ENCODE measurements around the gene DRAXIN.

DRAXIN gene

DNA sequence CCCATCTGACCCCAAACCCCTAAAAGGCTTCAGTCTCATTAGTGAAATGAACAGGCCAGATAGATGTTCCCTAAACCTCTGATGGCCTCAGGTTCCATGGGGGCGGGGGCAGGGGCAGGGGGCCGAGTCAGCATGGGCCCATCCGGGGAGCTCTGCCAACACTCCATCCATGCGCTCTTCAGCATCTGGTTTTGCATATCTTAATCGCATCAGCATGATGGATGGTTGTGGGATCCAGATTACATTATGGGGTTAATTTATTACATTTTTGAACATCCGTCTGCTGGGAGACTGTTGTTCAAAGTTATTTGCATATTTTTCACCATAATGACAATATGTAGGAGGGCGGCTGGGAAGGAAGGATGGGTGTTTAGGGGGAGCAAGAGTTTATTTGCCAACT, 7.4 kb upstream of the DRAXIN start:
- DNase-seq (ENCODE audit: low read depth, low spot score): no peak
- TF ChIP-seq, protein P1, sequence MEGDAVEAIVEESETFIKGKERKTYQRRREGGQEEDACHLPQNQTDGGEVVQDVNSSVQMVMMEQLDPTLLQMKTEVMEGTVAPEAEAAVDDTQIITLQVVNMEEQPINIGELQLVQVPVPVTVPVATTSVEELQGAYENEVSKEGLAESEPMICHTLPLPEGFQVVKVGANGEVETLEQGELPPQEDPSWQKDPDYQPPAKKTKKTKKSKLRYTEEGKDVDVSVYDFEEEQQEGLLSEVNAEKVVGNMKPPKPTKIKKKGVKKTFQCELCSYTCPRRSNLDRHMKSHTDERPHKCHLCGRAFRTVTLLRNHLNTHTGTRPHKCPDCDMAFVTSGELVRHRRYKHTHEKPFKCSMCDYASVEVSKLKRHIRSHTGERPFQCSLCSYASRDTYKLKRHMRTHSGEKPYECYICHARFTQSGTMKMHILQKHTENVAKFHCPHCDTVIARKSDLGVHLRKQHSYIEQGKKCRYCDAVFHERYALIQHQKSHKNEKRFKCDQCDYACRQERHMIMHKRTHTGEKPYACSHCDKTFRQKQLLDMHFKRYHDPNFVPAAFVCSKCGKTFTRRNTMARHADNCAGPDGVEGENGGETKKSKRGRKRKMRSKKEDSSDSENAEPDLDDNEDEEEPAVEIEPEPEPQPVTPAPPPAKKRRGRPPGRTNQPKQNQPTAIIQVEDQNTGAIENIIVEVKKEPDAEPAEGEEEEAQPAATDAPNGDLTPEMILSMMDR (IDR thresholded peaks at IDR 0.05; ENCODE audit: insufficient read depth, low read length, missing control alignments): no peak
- POLR2A ChIA-PET: no interaction called here
- H3K4me3 ChIP-seq (ENCODE audit: low read depth, low read length): no peak overlapping the region
- CTCF ChIA-PET: interaction anchor here (3.1 kb wide), 1 partner anchor 20 kb away, joined by 27 read pairs; the partner anchor contains the start of gene FBXO6

DNA sequence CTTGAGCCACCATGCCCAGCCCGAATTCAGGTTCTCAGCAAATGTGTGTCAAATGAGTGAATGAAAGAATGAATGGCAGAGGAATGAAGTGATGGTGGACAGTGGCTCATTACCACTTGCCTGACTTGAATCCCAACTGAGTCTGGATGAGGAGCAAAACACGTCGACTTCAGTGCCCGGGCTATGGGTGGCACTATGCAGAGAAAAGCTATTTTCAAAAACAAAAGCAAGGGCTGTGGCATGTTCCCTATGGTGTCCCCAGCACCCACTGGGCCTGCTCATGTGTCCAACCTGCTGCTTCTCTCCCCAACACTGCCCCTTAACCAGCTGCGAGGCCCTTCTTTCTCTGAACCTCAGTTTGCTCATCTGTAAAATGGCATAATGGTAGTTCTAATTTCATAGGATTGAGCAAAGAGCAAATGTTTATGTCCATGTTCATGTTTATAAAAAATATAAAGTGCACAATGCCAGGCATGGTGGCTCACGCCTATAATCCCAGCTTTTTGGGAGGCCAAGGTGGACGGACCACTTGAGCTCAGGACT, 6.2 kb upstream of the DRAXIN start:
- TF ChIP-seq, protein P1 (IDR thresholded peaks at IDR 0.05; ENCODE audit: insufficient read depth, low read length, missing control alignments): no peak
- ChIA-PET CTCF (interaction anchor here (1.0 to 3.1 kb wide), 4 partner anchors 8 to 648 kb away, joined by 3 to 12 read pairs (median 5); partner anchors contain the start of gene FBXO6), POLR2A (no interaction called here)
- DNase-seq (ENCODE audit: low read depth, low spot score): no peak
- H3K4me3 ChIP-seq (ENCODE audit: low read depth, low read length): no peak overlapping the region

DNA sequence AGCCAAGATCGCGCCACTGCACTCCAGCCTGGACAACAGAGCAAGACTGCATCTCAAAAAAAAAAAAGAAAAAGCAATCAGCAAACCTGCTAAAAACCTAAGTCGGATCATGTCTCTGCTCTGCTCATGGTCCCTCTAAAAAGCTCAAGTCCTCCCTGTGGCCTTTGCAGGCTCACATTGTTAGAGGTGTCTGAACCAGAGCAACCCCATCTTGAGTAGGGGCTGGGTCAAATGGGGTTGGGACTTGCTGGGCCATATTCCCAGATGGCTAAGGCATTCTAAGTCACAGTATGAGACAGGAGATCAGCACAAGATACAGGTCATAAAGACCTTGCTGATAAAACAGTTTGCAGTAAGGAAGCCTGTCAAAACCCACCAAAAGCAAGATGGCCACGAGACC, 3.0 kb upstream of the DRAXIN start:
- CTCF ChIA-PET: no interaction called here
- no peak overlapping the region for H3K4me3 ChIP-seq (ENCODE audit: low read depth, low read length)
- POLR2A ChIA-PET: no interaction called here
- TF ChIP-seq, protein P1 (IDR thresholded peaks at IDR 0.05; ENCODE audit: insufficient read depth, low read length, missing control alignments): no peak
- no peak for DNase-seq (ENCODE audit: low read depth, low spot score)

DNA sequence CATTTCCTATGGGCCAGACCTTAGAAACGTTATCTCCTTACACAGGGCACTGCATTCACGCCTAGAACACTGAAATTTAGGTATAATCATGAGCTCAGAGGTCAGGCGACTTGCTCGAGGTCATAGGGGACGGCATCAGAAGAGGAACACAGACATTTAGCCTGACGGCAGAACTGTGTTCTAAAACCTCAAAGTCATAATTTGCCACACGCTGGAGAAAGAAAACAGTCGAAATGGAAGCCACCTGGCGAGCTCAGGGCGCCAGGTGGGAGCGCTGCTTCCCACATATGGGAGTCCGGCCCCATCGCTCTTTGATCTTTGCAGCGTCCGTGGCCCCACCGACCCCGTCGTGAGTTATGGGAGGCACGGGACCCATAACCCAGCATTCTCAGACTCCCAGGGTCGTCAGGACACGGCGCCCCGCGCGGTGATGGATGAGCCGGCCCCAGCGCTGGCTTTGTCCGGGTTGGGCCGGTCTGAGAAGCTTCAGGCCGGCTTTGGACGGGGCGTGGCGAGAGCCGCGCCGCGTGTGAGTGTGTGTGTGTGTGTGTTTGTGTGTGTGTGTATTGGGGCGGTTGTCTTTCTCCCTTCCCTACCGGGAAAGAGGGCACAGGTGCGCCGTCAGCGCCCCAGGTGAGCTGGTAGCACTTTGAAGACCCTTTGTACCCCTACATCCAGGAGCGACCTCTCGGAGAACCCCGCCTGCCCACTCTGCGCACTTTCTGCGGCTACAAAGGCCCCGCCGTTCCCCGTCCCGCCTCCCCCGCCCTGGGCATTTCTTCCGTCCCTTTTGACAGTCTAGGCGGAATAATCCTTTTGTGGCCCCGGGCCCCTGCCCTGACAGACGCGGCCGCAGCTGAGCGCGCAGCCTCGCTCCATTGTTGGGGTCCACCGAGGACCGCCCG, 861 bp upstream of the DRAXIN start:
- DNase-seq (ENCODE audit: low read depth, low spot score): no peak
- no peak overlapping the region for H3K4me3 ChIP-seq (ENCODE audit: low read depth, low read length)
- POLR2A ChIA-PET: no interaction called here

DNA sequence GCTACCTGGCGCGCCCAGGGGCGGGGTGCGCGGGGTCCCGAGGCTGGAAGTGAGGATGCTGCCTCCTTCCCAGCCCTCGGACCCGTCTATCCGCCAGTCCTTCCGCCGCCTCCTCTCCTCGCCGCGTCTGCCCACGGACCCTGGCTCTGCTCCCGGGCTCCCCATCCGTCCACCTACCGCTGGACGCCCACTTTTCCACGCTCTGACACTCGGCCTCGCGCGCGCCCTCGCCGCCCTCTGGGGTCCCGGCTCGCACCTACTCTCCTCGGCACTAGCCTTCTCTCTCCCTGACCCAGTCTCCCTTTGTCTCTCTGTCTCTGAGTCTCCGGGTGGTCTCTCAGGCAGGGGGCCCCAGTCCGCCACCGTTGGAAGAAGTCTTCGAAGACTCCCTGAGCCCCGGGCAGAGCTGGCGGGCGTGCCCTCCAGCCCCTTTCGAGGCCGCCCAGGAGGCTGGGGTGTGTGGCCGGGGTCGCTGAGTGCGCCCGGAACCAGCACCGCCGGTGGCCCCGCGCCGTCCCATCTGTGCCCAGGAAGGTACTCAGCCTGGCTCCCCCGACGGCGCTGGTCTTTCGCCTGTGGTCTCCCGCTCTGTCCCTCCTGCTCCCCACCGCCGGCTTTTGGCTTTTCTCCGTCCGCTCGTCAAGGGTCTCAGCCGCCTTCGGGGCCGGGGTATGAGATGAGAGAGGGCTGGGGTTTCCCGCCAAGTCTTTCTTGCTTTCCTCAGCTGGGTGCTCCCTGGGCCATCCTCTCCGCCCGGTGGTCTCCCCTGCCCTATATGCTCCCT, 610 bp downstream of the DRAXIN start:
- no peak overlapping the region for H3K4me3 ChIP-seq (ENCODE audit: low read depth, low read length)
- DNase-seq (ENCODE audit: low read depth, low spot score): no peak
- TF ChIP-seq, protein P1 (IDR thresholded peaks at IDR 0.05; ENCODE audit: insufficient read depth, low read length, missing control alignments): no peak
- ChIA-PET POLR2A (interaction anchor here (0.7 kb wide), 1 partner anchor 111 kb away, joined by 3 read pairs; no protein-coding TSS in a partner anchor), CTCF (no interaction called here)

More for the DNA sequence above, 861 bp upstream of the DRAXIN start:
- TF ChIP-seq, protein P1 (IDR thresholded peaks at IDR 0.05; ENCODE audit: insufficient read depth, low read length, missing control alignments): no peak
- CTCF ChIA-PET: interaction anchor here (1.0 to 1.7 kb wide), 3 partner anchors 9 to 29 kb away, joined by 3 to 9 read pairs (median 5); partner anchors contain the start of gene MAD2L2

Measured in AG04449 (cell line).